Smooth muscle cell (in vitro differentiated cells): ENCODE measurements around the gene TRIM71. TPM values are rescaled to one million over a fixed set of nuclear protein-coding genes. Genes with fewer than 3 reads are reported as not detected.
"Not testable (repeated sequence)": the region's sequence is repeated elsewhere in the genome, so short reads cannot be mapped to it uniquely, and the experiment has no call there.

Experiments
- DNase-seq: peaks from one replicate; lab custom pipeline; 2025; ENCODE audit not compliant: unreplicated experiment; lab: John Stamatoyannopoulos, UW
- H2AFZ ChIP-seq: fragments of 200-600 bp; sonication (generic); 2 replicates; pipeline ENCODE4 v1.6.0; 2016; ENCODE audit warnings: antibody characterized with exemption, low read depth, mild to moderate bottlenecking
- H3F3A ChIP-seq: fragments of 200-600 bp; sonication (generic); 2 replicates; pipeline ENCODE4 v1.6.0; 2017; ENCODE audit warnings: antibody characterized with exemption, low read depth
- H3K27ac ChIP-seq: fragments of 200-600 bp; sonication (generic); 2 replicates; pipeline ENCODE4 v1.5.1; 2016; ENCODE audit warnings: low read depth, mild to moderate bottlenecking
- H3K27me3 ChIP-seq: fragments of 200-600 bp; sonication (generic); 2 replicates; pipeline ENCODE4 v1.6.1; 2016; ENCODE audit warnings: low read depth, mild to moderate bottlenecking
- H3K36me3 ChIP-seq: fragments of 200-600 bp; sonication (generic); 2 replicates; pipeline ENCODE4 v1.5.1; 2016; ENCODE audit warnings: low read depth
- H3K4me1 ChIP-seq: fragments of 200-600 bp; sonication (generic); 2 replicates; pipeline ENCODE4 v1.5.1; 2016; ENCODE audit warnings: low read depth
- H3K4me2 ChIP-seq: fragments of 200-600 bp; sonication (generic); 2 replicates; pipeline ENCODE4 v1.6.0; 2016; ENCODE audit warnings: mild to moderate bottlenecking
- H3K4me3 ChIP-seq: fragments of 200-600 bp; sonication (generic); 2 replicates; pipeline ENCODE4 v1.5.1; 2016; ENCODE audit warnings: mild to moderate bottlenecking
- H3K79me2 ChIP-seq: fragments of 200-600 bp; sonication (generic); 2 replicates; pipeline ENCODE4 v1.6.0; 2016; ENCODE audit warnings: low read depth, mild to moderate bottlenecking
- H3K9ac ChIP-seq: fragments of 200-600 bp; sonication (generic); 2 replicates; pipeline ENCODE4 v1.6.0; 2016; ENCODE audit warnings: low read depth
- H3K9me3 ChIP-seq: fragments of 200-600 bp; sonication (generic); replicated peaks from 2 replicates; pipeline ENCODE4 v1.5.1; 2016; ENCODE audit warnings: low read depth
- H4K20me1 ChIP-seq: fragments of 200-600 bp; sonication (generic); 2 replicates; pipeline ENCODE4 v1.6.0; 2016; ENCODE audit warnings: low read depth
- CTCF ChIP-seq: fragments of 200-600 bp; sonication (generic); IDR thresholded peaks from 2 replicates; pipeline ENCODE4 v1.5.1; 2017; ENCODE audit warnings: borderline replicate concordance, mild to moderate bottlenecking, antibody characterized with exemption; ENCODE audit not compliant: insufficient read depth, poor library complexity, severe bottlenecking
- WGBS: methylation state at CpG from one replicate; pipeline ENCODE4 v1.1.7; 2016; ENCODE audit warnings: low lambda C conversion rate; 5-methylcytosine and 5-hydroxymethylcytosine counted together
- polyA plus RNA-seq: library from polyadenylated mRNA; unstranded; fragments of >200 nt; fragmentation: Nextera tagmentation; extraction: Ambion mirVana; gene quantifications from 2 replicates; pipeline ENCODE4 v1.2.1, GENCODE V29; 2016
- total RNA-seq: library from RNA; depleted of rRNA; stranded (reverse); fragments of >200 nt; gene quantifications from 2 replicates; pipeline ENCODE4 v1.2.3, GENCODE V29; 2014

The TRIM71 gene
- total and polyA plus RNA-seq, 2 experiments from 2014 or later: 0.19 to 1.1 TPM

GRCh38 chr3:32780735-32781210, 37.0 kb upstream of the TRIM71 start:
- WGBS: 2% methylated on average over 35 of the region's 36 CpGs
- Histone ChIP-seq H3K9ac (peak overlapping the region; percentile 9), H3K4me2 (peak overlapping the region; percentile 90), H3K4me1 (peaks cover 13% of the 10 kb centered on the region), H3K9me3 (no peaks in the 10 kb centered on the region), H3K27me3 (peaks cover 12% of the 10 kb centered on the region), H3K27ac (no peak overlapping the region), H3K36me3 (no peaks in the 10 kb centered on the region), H3F3A (no peaks in the 10 kb centered on the region), H3K4me3 (peak overlapping the region; percentile 61), H3K79me2 (no peaks in the 10 kb centered on the region), H2AFZ (peak overlapping the region; percentile 72), H4K20me1 (no peaks in the 10 kb centered on the region)
- TF ChIP-seq CTCF: no peak
- peak; percentile 30 for DNase-seq

GRCh38 chr3:32781211-32781968, 36.4 kb upstream of the TRIM71 start:
- Histone ChIP-seq H3K27me3 (peaks cover 12% of the 10 kb centered on the region), H2AFZ (peak overlapping the region; percentile 72), H3K4me2 (peak overlapping the region; percentile 90), H3K27ac (no peak overlapping the region), H3F3A (no peaks in the 10 kb centered on the region), H3K4me1 (peaks cover 13% of the 10 kb centered on the region), H3K9me3 (no peaks in the 10 kb centered on the region), H4K20me1 (no peaks in the 10 kb centered on the region), H3K36me3 (no peaks in the 10 kb centered on the region), H3K9ac (peak overlapping the region; percentile 9), H3K79me2 (no peaks in the 10 kb centered on the region), H3K4me3 (peak overlapping the region; percentile 61)
- peak; percentile 53 for DNase-seq
- peak; percentile 75 for TF ChIP-seq CTCF
- 2% methylated on average over 53 of the region's 59 CpGs for WGBS

- 84% methylated on average over 9 of the region's 9 CpGs for WGBS
Observed at GRCh38 chr3:32781969-32782270, 35.9 kb upstream of the TRIM71 start.

DNA sequence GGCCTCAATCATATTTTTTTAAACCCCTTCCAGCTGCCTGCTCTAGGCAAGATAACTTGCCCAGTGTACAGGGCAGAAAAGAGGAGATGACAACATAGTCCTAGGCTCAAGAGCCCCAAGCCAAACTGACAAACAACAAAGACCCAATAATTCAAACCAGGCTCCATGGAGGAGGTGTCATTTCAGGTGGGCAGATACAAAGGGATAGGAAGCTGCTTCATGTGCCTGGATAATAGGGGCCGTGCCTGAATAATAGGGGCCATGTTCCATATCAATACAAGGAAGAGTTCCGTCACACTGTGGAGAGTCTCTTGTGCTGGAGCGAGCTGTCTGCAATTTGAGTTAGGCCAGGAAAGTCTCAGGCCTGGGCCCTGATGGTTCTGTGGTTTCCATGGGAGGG, 35.4 kb upstream of the TRIM71 start:
- Histone ChIP-seq H3K9me3 (no peaks in the 10 kb centered on the region), H2AFZ (no peak overlapping the region), H3K27ac (no peak overlapping the region), H3K36me3 (no peaks in the 10 kb centered on the region), H3K79me2 (no peaks in the 10 kb centered on the region), H3F3A (no peaks in the 10 kb centered on the region), H3K27me3 (peaks cover 12% of the 10 kb centered on the region), H4K20me1 (no peaks in the 10 kb centered on the region), H3K4me2 (no peak overlapping the region), H3K4me3 (no peak overlapping the region), H3K4me1 (peaks cover 13% of the 10 kb centered on the region), H3K9ac (no peak overlapping the region)
- no peak for TF ChIP-seq CTCF
- no peak for DNase-seq
- WGBS: 87% methylated on average over 3 of the region's 3 CpGs

More at GRCh38 chr3:32781969-32782270, 35.9 kb upstream of the TRIM71 start:
- H3F3A ChIP-seq, H3K36me3 ChIP-seq, H4K20me1 ChIP-seq, H3K79me2 ChIP-seq, H2AFZ ChIP-seq, DNase-seq, H3K9me3 ChIP-seq, H3K27ac ChIP-seq, H3K9ac ChIP-seq: not testable (repeated sequence)
- H3K4me1 ChIP-seq: peaks cover 13% of the 10 kb centered on the region
- H3K27me3 ChIP-seq: peaks cover 12% of the 10 kb centered on the region
- peak overlapping the region; percentile 90 for H3K4me2 ChIP-seq
- H3K4me3 ChIP-seq: peak overlapping the region; percentile 61
